Neural progenitor cell (in vitro differentiated cells): ENCODE measurements around the gene KLHL12. TPM values are rescaled to one million over a fixed set of nuclear protein-coding genes. Genes with fewer than 3 reads are reported as not detected.

Experiments
- DNase-seq: peaks from one replicate; pipeline ENCODE4 v3.0.0-alpha.2; 2016; ENCODE audit warnings: low spot score
- H2AFZ ChIP-seq: fragments of 200-600 bp; sonication (generic); replicated peaks from 2 replicates; pipeline ENCODE4 v1.6.1; 2016; ENCODE audit warnings: antibody characterized with exemption
- H3F3A ChIP-seq: fragments of 200-600 bp; sonication (generic); 2 replicates; pipeline ENCODE4 v1.6.1; 2016; ENCODE audit warnings: antibody characterized with exemption, low read depth
- H3K27ac ChIP-seq: fragments of 200-600 bp; sonication (generic); 2 replicates; pipeline ENCODE4 v1.5.1; 2016; ENCODE audit warnings: mild to moderate bottlenecking
- H3K27me3 ChIP-seq: fragments of 200-600 bp; sonication (generic); 2 replicates; pipeline ENCODE4 v1.6.1; 2016; ENCODE audit warnings: mild to moderate bottlenecking, moderate library complexity
- H3K36me3 ChIP-seq: fragments of 200-600 bp; sonication (generic); 2 replicates; pipeline ENCODE4 v1.5.1; 2016
- H3K4me1 ChIP-seq: fragments of 200-600 bp; sonication (generic); 2 replicates; pipeline ENCODE4 v1.6.1; 2016; ENCODE audit warnings: mixed run types
- H3K4me2 ChIP-seq: fragments of 200-600 bp; sonication (generic); 2 replicates; pipeline ENCODE4 v1.6.1; 2016
- H3K4me3 ChIP-seq: fragments of 200-600 bp; sonication (generic); 2 replicates; pipeline ENCODE4 v1.5.1; 2016
- H3K79me2 ChIP-seq: fragments of 200-600 bp; sonication (generic); 2 replicates; pipeline ENCODE4 v1.6.1; 2016; ENCODE audit warnings: low read depth
- H3K9ac ChIP-seq: fragments of 200-600 bp; sonication (generic); 2 replicates; pipeline ENCODE4 v1.6.1; 2016
- H3K9me3 ChIP-seq: fragments of 200-600 bp; sonication (generic); 2 replicates; pipeline ENCODE4 v1.5.1; 2016; ENCODE audit warnings: low read depth
- H4K20me1 ChIP-seq: fragments of 200-600 bp; sonication (generic); 2 replicates; pipeline ENCODE4 v1.6.1; 2016; ENCODE audit warnings: low read depth
- H3K27ac Mint-ChIP-seq: 3 replicates; pipeline ENCODE4 v1.8.0; 2021; ENCODE audit warnings: mixed read lengths
- H3K27me3 Mint-ChIP-seq: 2 replicates; pipeline ENCODE4 v1.8.0; 2022; ENCODE audit warnings: low read depth, mild to moderate bottlenecking, inconsistent platforms, moderate library complexity, mixed read lengths; ENCODE audit not compliant: insufficient read depth
- H3K36me3 Mint-ChIP-seq: 3 replicates; pipeline ENCODE4 v1.8.0; 2021; ENCODE audit warnings: mixed read lengths
- H3K4me1 Mint-ChIP-seq: 3 replicates; pipeline ENCODE4 v1.8.0; 2021; ENCODE audit warnings: mixed read lengths
- H3K4me3 Mint-ChIP-seq: 3 replicates; pipeline ENCODE4 v1.8.0; 2021; ENCODE audit warnings: mild to moderate bottlenecking, moderate library complexity, mixed read lengths
- H3K9me3 Mint-ChIP-seq: 3 replicates; pipeline ENCODE4 v1.8.0; 2020; ENCODE audit warnings: mixed read lengths
- CTCF ChIP-seq: fragments of 200-600 bp; sonication (generic); IDR thresholded peaks from 2 replicates; pipeline ENCODE4 v1.5.1; 2017; ENCODE audit warnings: antibody characterized with exemption, mild to moderate bottlenecking
- EZH2 ChIP-seq: fragments of 200-600 bp; sonication (generic); IDR thresholded peaks from 2 replicates; pipeline ENCODE4 v1.6.1; 2017; ENCODE audit warnings: antibody characterized with exemption, mild to moderate bottlenecking, moderate library complexity
- EZH2phosphoT487 ChIP-seq: fragments of 200-600 bp; sonication (generic); IDR thresholded peaks from 2 replicates; pipeline ENCODE4 v1.6.1; 2017; ENCODE audit warnings: antibody characterized with exemption
- total RNA-seq: library from RNA; depleted of rRNA; stranded (reverse); fragments of >200 nt; gene quantifications from 2 replicates; pipeline ENCODE4 v1.2.3, GENCODE V29; 2015; ENCODE audit warnings: low replicate concordance

The KLHL12 gene
- total RNA-seq, 1 donor from 2014 or later: 51.4 TPM

GRCh38 chr1:202873026-202873425 lies 54.0 kb downstream of the KLHL12 start:
- Histone ChIP-seq H3K4me3 (no peak overlapping the region), H3K79me2 (no peaks in the 10 kb centered on the region), H2AFZ (no peak overlapping the region), H3K9ac (no peak overlapping the region), H3K9me3 (no peaks in the 10 kb centered on the region), H3F3A (peaks cover 1% of the 10 kb centered on the region), H3K4me1 (no peaks in the 10 kb centered on the region), H3K36me3 (no peaks in the 10 kb centered on the region), H4K20me1 (no peaks in the 10 kb centered on the region), H3K27ac (no peak overlapping the region), H3K4me2 (no peak overlapping the region), H3K27me3 (no peaks in the 10 kb centered on the region)
- TF ChIP-seq CTCF (no peak), EZH2 (no peak), EZH2phosphoT487 (no peak)
- H3K27ac Mint-ChIP-seq: no peak overlapping the region
- no peaks in the 10 kb centered on the region for H3K4me1 Mint-ChIP-seq
- H3K36me3 Mint-ChIP-seq: no peaks in the 10 kb centered on the region
- no peak for DNase-seq
- H3K27me3 Mint-ChIP-seq: no peaks in the 10 kb centered on the region
- H3K9me3 Mint-ChIP-seq: no peaks in the 10 kb centered on the region
- peak overlapping the region; percentile 1 for H3K4me3 Mint-ChIP-seq

- no peak overlapping the region for H3K9ac ChIP-seq
- no peaks in the 10 kb centered on the region for H3F3A ChIP-seq
- Mint-ChIP-seq H3K4me1 (no peaks in the 10 kb centered on the region), H3K9me3 (no peaks in the 10 kb centered on the region), H3K27ac (no peak overlapping the region), H3K27me3 (no peaks in the 10 kb centered on the region), H3K4me3 (no peak overlapping the region), H3K36me3 (no peaks in the 10 kb centered on the region)
- H3K27me3 ChIP-seq: no peaks in the 10 kb centered on the region
- H3K79me2 ChIP-seq: no peaks in the 10 kb centered on the region
- no peak overlapping the region for H3K27ac ChIP-seq
- H2AFZ ChIP-seq: no peak overlapping the region
- TF ChIP-seq CTCF (no peak), EZH2phosphoT487 (no peak), EZH2 (no peak)
- no peak overlapping the region for H3K4me2 ChIP-seq
- no peak overlapping the region for H3K4me3 ChIP-seq
- DNase-seq: no peak
- H3K4me1 ChIP-seq: no peaks in the 10 kb centered on the region
- no peaks in the 10 kb centered on the region for H3K9me3 ChIP-seq
- H3K36me3 ChIP-seq: no peaks in the 10 kb centered on the region
- H4K20me1 ChIP-seq: no peaks in the 10 kb centered on the region
These were observed 55.7 kb downstream of the KLHL12 start for GRCh38 chr1:202871367-202871766.

- Histone ChIP-seq H3F3A (peaks cover 20% of the 10 kb centered on the region), H3K9me3 (no peaks in the 10 kb centered on the region), H3K27ac (no peak overlapping the region), H3K36me3 (no peaks in the 10 kb centered on the region), H2AFZ (no peak overlapping the region), H3K27me3 (no peaks in the 10 kb centered on the region), H3K4me1 (peaks cover 10% of the 10 kb centered on the region), H4K20me1 (peaks cover 6% of the 10 kb centered on the region), H3K4me2 (peak overlapping the region; percentile 87), H3K79me2 (peaks cover 39% of the 10 kb centered on the region), H3K4me3 (peak overlapping the region; percentile 92), H3K9ac (no peak overlapping the region)
- no peaks in the 10 kb centered on the region for H3K9me3 Mint-ChIP-seq
- H3K4me3 Mint-ChIP-seq: peak overlapping the region; percentile 92
- H3K36me3 Mint-ChIP-seq: peaks cover 2% of the 10 kb centered on the region
- no peak overlapping the region for H3K27ac Mint-ChIP-seq
- peaks cover 10% of the 10 kb centered on the region for H3K4me1 Mint-ChIP-seq
- H3K27me3 Mint-ChIP-seq: peaks cover 9% of the 10 kb centered on the region
- TF ChIP-seq CTCF (no peak), EZH2 (no peak), EZH2phosphoT487 (no peak)
- DNase-seq: no peak
These were observed 64.1 kb downstream of the KLHL12 start for GRCh38 chr1:202862679-202863560.
